ENCODE measurements around the gene IGHMBP2. TPM values are rescaled to one million over a fixed set of nuclear protein-coding genes. Genes with fewer than 3 reads are reported as not detected.

IGHMBP2 gene
- total and polyA plus RNA-seq, 12 donors: 9.0 to 24.3 (median 12.1) TPM

GRCh38 chr11:68908273-68908672, 4.6 kb downstream of the IGHMBP2 start:
- DNase-seq (no peak), ATAC-seq (peak in 5 of 8 donors; percentile 26 to 66 (median 61))
- intact Hi-C loops (cut with DNase I): loop anchor here in 4 of 10 donors (10.0 kb wide), 3 partner anchors 63 to 737 kb away; partner anchors contain the start of genes CCND1 (in 1 of the 4) and CPT1A (in 1 of the 4)
- peaks cover 0 to 73% (median 32%) of the 10 kb centered on the region in 9 donors for H3K36me3 ChIP-seq
- peak overlapping the region in 4 of 10 donors; percentile 12 to 53 (median 40) for H3K27ac ChIP-seq
- TF ChIP-seq, protein P1, sequence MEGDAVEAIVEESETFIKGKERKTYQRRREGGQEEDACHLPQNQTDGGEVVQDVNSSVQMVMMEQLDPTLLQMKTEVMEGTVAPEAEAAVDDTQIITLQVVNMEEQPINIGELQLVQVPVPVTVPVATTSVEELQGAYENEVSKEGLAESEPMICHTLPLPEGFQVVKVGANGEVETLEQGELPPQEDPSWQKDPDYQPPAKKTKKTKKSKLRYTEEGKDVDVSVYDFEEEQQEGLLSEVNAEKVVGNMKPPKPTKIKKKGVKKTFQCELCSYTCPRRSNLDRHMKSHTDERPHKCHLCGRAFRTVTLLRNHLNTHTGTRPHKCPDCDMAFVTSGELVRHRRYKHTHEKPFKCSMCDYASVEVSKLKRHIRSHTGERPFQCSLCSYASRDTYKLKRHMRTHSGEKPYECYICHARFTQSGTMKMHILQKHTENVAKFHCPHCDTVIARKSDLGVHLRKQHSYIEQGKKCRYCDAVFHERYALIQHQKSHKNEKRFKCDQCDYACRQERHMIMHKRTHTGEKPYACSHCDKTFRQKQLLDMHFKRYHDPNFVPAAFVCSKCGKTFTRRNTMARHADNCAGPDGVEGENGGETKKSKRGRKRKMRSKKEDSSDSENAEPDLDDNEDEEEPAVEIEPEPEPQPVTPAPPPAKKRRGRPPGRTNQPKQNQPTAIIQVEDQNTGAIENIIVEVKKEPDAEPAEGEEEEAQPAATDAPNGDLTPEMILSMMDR (IDR thresholded peaks at IDR 0.05): no peak
- no peak overlapping the region for H3K4me3 ChIP-seq
- no peaks in the 10 kb centered on the region for H3K9me3 ChIP-seq
- WGBS, 2 donors: 60 to 71% methylated on average over 5 of the region's 5 CpGs
- H3K4me1 ChIP-seq: peaks cover 5 to 24% (median 15%) of the 10 kb centered on the region in 9 donors
- no peaks in the 10 kb centered on the region for H3K27me3 ChIP-seq

- no peak overlapping the region for H3K27ac ChIP-seq
- H3K9me3 ChIP-seq: no peaks in the 10 kb centered on the region
- intact Hi-C loops (cut with DNase I): no loop called here
- H3K27me3 ChIP-seq: no peaks in the 10 kb centered on the region
- TF ChIP-seq, protein P1 (IDR thresholded peaks at IDR 0.05): no peak
- H3K36me3 ChIP-seq: peaks cover 0 to 100% (median 59%) of the 10 kb centered on the region in 9 donors
- ATAC-seq (no peak), DNase-seq (no peak)
- H3K4me1 ChIP-seq: peaks cover 0 to 2% (median 0%) of the 10 kb centered on the region in 9 donors
- 82 to 92% methylated on average over 8 of the region's 8 CpGs for WGBS, 2 donors
- H3K4me3 ChIP-seq: no peak overlapping the region
These were observed 7.3 kb downstream of the IGHMBP2 start for GRCh38 chr11:68910965-68911364.

- 87% methylated on average over 16 of the region's 16 CpGs for WGBS, 2 donors
- Histone ChIP-seq H3K36me3 (peaks cover 0 to 100% (median 66%) of the 10 kb centered on the region in 9 donors), H3K27me3 (no peaks in the 10 kb centered on the region), H3K9me3 (no peaks in the 10 kb centered on the region), H3K4me3 (no peak overlapping the region), H3K4me1 (peaks cover 0 to 2% (median 0%) of the 10 kb centered on the region in 9 donors), H3K27ac (no peak overlapping the region)
- DNase-seq (no peak), ATAC-seq (no peak)
- TF ChIP-seq, protein P1 (IDR thresholded peaks at IDR 0.05): no peak
- intact Hi-C loops (cut with DNase I): no loop called here
These were observed 8.0 kb downstream of the IGHMBP2 start for GRCh38 chr11:68911731-68912130.

- ATAC-seq: no peak
- 89 to 96% methylated on average over 5 of the region's 5 CpGs for WGBS, 2 donors
These were observed 8.6 kb downstream of the IGHMBP2 start for GRCh38 chr11:68912254-68912653.

More at GRCh38 chr11:68912254-68912653, 8.6 kb downstream of the IGHMBP2 start:
- DNase-seq: no peak
- Histone ChIP-seq H3K27ac (no peak overlapping the region), H3K36me3 (peaks cover 0 to 100% (median 66%) of the 10 kb centered on the region in 9 donors), H3K9me3 (no peaks in the 10 kb centered on the region), H3K27me3 (no peaks in the 10 kb centered on the region), H3K4me3 (no peak overlapping the region), H3K4me1 (peaks cover 0 to 2% (median 0%) of the 10 kb centered on the region in 9 donors)
- TF ChIP-seq, protein P1 (IDR thresholded peaks at IDR 0.05): no peak
- intact Hi-C loops (cut with DNase I): no loop called here
